Middle frontal gyrus (tissue), 1 donor: ENCODE data around the gene PAH.

Experiments used
- DNase-seq: peaks from one replicate; pipeline ENCODE4 v3.0.0-alpha.2; 2015; ENCODE audit warnings: low spot score; ENCODE audit errors: extremely low spot score

The PAH gene

DNA sequence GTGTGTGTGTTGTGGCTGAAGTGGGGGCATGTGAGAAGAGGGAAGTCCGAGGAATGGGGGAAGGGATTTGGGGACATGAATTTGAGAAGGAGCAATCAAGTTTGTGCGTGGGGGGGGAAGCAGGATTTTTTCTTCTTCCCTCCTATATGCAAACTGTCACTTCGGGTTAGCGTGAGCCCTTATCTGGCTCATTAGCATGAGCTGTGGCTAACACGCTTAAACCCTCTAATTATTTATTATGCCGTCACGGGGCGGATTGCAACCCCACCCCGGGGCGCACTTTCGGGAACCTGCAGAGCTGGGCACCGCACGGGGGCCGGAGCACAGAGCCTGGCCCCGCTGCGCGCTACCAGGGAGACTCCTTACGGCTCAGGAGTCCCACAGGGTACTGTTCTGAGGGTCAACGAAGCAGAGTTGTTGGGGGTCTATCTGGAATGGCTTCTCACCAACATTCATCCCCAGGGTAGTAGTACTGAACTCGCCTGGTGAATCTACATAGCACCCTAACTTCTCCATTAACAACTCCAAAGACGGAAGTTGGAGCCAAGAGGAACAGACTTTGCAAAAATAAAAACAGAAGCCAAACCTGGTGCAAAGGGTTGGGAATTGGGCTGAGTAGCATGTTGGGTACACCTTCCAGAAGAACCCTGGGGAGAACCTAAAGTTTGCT lies 34.0 kb upstream of the PAH start:
- no peak for DNase-seq

DNA sequence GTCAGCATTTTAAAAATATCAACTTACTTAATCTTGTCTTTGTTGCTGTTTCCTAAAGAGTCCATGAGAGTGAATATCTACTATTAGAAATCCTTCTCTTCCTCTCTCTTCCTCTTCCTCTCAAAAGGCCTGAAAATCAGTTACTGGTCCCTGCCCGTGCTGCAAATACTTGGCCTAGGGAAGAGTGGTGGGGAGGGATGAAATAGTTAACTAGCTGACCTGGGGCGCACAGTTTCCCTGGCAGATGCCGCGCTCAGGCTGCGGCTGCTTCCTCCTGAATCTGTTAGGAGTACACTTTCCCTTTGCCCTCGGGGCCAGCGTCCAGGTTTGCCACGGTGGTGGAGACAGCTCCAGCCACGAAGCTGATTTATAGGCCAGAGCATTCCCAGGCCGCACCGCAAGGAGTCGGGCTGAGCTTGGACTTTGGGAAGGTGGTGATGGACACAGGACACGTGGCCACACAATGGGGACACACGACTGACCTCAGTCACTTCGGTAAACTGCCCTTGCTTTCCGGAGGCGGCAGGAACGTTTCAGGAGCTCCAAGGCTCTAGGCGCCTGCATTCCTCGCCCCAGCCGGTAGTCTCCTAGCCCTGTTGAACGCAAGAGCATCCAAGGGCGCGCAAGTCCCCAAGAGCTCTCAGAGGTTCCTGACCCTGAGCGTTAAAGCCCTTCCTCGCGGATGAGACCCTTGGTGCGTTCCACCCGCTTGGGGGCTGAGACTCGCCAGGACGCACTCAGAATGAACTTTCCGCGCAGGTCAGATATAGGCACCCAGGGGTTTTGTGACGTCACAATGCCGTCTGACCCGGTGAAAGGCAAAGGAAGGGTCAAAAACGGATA lies 33.3 kb upstream of the PAH start:
- DNase-seq: no peak

DNA sequence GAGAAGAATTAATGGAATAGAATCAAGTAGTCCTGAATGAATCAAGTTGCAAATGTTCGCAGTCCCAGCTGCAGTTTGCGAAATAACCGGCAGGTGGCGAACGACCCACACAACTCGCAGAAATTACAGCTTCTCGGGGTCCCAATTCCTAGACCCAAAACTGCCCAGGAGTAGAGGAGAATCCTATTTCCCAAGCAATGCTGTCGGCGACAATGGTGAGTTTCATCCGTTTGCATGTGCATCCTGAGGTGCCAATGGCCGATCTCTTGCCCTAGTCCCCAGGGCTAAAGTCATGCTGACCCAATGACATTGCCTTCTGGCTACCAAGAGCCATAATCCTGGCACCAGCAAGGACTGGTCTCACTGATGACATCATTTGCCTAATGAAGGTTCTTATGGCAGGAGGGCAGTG lies 31.9 kb upstream of the PAH start:
- no peak for DNase-seq

DNA sequence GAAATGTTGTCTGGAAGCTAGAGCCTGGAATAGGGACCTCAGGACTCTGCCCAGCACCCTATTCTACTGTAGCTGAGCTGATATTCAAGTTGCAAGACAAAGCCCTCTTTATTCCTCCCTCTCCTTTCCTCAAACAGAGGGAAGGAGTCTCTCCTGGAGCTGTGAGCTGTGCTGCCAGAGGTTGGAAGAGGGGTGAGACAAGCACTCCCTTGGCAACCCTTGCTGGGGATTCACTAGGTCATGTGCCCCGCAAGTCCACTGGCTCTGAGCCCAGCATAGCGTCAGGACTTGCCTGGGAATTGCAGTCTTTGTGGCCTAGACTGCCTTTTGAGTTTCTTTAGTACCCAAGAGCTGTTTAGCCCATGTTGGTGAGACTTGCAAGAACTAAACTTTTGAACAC lies 29.0 kb upstream of the PAH start:
- no peak for DNase-seq

DNA sequence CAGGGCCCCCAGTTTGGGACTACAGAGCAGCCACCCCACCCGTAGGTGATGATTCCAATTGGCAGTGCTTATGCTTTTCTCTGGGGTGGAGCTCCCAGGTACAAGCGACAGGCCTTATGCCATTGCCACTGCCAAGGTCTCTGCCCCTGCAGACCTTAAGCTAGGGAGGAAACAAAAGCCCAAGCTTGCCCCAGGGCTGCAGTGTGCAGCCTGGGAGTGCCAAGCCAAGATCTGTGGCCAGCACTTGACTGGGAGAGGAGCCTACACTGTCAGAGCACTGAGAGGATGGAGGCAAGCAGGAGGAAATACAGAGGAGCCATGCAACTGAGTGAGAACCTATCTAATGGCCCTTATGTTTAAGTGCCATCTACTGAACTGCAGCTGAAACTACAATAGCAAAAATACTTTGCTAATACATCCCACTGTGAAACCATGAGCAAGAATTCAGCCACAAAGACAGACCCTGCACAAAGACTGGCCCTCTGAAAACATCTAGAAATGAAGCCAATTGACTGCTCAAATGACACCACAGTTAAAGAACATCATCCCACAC lies 22.7 kb upstream of the PAH start:
- no peak for DNase-seq

DNA sequence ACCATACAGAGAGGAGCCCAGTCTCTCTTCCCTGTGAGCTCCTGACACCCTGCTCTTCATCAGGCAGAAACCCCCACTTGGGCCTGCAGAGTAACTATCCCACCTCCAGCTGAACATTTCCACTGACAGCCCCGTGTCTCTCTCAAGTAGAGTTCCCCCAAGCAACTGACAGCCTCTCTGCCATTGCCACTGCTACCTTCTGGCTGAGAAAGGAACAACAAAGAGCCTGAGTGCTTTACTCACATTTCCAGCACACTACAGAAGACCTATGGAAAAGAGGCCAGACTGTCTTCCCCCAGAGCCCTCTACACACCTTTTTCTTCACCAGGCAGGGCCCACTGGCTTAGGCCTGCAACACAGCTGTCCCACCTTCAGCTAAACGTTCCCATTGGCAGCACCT lies 22.0 kb upstream of the PAH start:
- no peak for DNase-seq

DNA sequence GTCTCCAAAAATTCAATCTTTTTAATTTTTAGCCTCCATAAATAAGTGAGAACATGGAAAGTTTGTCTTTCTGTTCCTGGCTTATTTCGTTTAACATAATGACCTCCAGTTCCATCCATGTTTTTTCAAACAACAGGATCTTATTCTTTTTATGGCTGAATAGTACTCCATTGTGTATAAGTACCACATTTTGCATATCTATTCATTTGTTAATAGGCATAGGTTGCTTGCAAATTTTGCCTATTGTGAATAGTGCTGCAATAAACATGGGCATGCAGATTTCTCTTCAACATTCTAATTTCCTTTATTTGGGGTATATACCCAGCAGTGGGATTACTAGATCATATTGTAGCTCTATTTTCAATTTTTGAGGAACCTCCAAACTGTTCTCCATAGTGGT lies 16.1 kb upstream of the PAH start:
- no peak for DNase-seq

DNA sequence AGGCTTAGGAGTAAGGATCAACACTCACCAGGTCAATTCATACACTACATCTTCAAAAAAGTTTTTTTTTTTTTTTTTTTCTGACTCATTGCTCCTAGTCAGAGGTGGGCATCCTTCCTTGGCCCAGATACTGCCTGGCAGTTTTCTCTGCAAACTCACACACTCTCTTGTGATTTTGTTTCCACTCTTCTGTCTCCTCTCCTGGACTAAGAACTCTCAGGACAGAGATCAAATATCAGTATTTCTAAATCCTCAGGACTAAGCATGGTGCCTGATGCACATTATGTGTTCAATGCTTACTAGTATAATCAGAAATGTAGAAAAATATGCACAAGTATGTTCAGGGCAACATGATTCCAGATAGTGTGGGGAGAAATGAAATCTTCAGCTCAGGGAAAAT lies 10.2 kb upstream of the PAH start:
- DNase-seq: no peak

DNA sequence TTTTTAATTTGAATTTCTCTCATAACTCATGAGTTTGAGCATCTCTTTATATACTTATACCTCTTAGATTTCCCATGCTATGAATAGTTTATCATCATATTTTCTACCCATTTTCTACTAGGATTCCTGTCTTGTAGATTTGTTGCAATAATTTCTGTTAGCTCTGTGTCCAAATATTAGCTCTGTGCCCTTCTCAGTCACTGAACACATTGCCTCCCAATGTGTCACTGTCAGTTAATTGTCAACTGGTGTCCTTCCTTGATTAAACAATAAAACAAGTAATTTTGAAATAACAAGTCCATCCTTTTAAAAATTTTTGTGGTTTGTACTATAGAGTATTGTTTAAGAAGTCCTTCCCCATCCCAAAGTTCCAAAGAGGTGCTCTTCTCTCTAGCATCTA lies 4.2 kb upstream of the PAH start:
- no peak for DNase-seq

DNA sequence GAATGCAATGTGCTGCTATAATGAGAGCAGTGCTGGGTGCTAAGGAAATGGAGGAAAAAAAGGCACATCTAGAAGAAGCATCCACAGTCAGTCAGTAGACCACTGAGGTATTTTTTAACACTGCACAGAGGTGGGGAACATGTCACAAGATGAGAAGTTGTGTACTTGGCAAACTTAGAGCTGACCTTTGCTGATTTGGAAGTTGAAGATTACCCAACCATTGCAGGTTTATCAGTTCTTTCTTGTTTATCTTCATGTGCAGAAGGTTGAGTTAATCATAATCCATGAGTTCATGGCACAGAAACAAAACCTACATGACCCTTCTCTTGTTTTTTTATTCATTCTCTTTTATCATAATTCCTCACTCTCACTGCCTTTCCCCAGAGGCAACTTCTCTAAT lies 3.2 kb upstream of the PAH start:
- no peak for DNase-seq

DNA sequence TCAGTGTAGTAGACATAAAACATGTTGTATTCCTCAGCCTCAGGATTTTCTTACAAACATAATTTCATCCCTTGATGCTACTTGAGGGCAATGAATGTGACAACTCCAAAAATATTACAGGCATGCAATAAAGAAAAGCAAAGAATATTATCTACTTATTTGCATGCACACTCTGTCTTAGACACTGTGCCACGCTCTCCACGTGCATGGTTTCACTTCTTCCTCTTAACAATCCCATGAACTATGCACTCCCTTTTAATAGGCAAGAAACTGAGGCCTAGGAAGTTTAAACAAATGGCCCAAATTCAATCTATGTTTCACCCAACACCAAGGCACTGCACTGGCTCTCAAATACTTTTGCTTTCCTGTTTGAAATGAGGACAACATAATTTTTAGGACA lies 1.8 kb upstream of the PAH start:
- DNase-seq: no peak

DNA sequence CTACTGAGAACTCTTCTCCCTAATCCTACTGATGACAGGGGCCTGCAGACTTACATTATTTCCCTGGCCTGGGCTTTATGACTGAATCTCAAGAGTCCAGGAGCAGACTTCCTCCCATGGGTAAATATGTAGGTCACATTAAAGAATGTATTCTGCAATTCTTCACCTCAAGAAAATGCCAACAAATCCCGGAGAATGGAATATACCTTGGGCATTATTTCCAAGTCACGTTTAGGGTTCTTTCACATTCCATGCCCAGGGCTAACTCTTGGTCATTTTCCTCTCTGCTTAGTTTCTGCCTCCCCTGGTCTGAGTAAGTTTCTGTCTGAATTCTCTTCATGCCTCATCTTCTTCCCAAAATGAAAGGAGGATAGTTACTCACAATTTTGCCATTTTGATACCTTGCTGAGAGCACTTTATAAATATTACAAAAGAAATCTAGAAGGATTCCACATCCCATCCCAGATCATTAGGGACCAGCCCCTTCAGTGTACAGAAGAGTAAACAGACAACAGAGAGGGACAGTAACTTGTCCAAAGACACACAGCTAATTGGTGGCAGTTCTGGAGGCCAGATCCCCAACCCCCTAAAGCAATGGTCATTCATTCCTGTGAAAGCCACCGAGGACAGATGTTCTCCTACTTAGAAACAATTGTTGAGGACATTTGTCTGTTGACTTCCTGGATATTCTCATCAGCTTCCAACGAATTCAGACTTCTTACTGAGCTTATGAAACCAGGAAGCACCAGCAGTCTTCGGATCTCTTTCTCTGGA lies 605 bp downstream of the PAH start:
- no peak for DNase-seq

DNA sequence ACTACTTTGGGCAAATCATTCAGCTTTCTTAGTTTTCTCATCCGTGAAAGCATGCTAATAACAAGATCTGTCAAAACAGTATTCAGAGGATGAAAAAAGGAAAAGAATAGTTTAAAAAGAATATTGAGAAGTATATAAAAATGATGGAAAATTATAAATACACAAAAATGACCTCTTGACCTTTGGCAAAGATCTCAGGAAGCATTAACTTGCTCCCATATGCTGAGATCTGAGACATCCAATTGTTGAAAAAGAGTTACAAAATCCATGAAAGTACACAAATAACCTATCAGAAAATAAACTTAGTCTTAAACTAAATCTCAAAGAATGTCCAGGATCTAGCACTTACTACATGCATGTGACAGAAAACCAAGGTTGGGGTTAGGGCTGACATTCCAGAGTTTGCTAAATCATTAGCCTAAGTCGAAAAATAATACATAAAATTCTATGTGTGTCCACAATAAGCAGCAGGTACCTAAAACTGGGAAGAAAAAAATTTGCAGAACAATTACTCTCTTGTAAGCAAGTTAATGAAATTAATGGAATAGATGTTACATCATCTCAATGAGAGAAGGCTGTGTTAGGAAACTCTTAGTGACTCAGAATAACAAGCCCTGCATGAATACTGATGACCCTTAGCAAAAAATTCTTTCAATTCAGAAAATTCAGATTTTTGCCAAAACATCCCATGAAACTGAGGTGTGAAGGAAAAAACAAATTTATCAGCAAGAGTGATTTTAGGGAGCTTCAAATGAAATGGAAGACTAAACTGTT lies 3.4 kb downstream of the PAH start:
- no peak for DNase-seq

DNA sequence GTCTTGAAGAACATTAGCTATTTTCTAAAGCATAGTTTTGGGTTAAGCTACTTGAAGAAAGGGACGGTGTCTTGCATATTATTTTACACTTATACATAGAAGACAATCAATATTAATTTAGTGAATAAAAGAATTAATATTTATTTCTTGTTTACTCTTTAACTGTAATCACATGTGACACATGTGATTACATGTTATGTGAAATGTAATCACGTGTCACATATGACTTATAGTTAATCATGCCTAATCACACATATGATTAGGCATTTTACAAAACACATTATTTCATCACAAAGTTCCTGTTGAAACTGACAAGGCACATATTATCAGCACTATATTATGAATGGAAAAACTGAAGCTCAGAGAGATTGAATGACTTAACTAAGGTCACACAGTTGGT lies 4.8 kb downstream of the PAH start:
- no peak for DNase-seq

DNA sequence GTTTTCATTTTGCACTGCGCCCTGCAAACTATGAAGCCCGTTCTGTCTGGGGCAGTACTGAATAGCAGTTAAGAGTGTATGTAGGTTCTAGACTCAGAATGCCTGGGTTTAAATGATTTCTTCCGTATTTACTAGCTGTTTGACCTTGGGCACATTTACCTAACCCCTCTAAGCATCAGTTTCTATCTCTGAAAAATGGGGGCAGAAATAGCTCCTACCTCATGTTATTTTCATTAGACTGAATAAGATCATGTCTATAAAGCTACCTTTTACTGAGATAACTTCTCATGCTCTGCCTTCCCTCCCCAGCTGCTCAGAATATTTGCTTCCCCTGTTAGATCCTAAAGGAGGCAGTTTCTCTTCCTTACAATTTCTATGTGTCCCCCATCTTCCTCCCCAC lies 5.7 kb downstream of the PAH start:
- DNase-seq: no peak

DNA sequence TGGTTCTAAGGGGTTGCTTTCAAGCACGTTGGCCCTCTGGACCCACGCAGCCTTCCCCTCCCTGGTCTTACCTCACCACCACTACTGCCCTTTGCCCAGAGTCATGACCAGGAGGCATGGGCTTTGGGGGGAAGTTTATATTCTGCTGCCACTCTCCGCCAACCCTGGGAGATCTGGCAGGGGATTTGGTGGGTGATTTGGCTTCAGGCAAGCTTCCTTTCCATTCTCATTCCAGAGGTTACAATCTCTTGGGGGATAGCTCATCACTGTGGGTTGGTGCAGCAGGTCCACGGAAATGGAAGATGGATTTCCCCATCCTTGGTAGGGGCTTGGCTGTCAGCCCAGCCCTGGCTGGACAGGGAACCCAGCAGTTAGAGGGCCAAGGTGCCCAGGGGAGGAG lies 6.3 kb downstream of the PAH start:
- DNase-seq: no peak

DNA sequence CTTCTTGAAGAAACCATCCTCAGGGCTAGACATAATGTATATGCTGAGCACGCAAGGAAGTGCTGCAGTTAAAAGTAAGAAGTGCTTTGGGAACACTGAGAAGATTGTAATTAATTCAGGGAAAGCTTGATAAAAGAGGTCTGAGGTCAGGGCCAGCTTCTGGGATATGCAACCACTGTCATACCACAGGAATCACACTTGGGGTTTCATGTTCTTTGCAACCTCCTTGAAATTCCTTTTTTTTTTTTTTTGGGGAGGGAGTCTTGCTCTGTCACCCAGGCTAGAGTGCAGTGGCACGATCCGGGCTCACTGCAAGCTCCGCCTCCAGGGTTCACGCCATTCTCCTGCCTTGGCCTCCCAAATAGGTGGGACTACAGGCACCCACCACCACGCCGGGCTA lies 6.9 kb downstream of the PAH start:
- DNase-seq: no peak

DNA sequence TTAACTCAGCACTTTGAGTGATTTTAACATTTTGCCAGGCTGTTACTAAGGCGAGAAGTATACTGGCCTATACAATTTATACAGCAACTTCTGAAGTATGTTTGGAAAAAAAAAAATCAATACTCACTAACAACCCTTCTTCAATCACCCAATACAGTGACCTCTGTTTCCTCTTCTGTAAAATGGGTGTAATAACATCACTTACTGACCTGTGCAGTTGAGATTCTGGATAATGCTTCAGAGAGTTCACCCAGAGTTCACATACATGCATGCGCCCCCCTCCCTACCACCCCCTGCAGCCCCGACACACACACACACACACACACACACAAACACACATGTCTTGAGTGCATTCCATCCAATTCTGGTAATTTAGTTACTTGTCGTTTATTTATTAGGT lies 9.1 kb downstream of the PAH start:
- DNase-seq: no peak

DNA sequence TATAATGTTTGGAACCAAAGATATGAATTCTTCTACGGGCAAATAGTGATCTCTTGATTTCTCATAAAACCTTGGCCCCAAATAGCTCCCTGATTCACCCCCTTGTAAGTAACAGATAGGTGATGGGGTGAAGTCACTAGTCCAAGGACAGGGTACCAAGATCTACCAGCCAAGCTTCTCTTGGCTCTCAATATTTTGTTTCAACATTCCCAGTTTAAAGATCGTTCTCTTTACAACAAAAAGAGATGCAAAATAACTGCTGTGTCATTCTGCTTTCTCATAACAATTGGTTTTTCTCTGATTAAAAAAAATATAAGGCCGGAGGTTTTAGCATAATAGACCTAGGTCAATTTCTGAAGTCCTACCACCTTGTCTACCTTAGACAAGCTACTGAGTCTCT lies 11.8 kb downstream of the PAH start:
- DNase-seq: no peak

DNA sequence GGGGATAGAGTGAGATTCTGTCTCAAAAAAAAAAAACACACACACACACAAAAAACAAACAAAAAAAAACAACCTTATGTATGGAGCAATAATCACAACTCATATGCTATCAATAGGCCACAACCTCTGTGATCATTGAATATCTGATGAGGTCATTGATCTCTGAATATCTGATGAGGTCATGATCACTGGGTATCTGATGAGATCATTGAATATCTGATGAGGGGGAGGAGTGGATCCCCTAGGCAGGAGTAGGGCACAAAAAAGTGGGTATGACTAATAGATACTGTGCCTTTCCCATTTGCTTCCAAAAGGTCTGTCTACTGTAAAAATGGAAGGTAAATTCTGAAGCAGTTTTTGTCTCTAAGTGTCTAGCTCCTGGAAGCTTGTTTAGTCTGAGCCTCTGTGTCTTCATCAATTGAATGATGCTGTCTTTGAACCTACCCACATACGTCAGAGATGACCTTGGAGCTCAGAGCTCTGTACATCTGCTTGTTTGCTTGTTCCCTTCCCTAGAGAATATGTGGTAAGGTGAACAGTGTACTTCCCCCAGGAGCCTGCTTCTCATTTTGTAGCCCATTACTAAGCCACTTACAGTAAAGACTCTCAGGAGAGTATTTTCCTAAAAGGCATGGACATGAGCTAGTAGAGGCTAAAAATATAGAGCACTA lies 13.6 kb downstream of the PAH start:
- no peak for DNase-seq

DNA sequence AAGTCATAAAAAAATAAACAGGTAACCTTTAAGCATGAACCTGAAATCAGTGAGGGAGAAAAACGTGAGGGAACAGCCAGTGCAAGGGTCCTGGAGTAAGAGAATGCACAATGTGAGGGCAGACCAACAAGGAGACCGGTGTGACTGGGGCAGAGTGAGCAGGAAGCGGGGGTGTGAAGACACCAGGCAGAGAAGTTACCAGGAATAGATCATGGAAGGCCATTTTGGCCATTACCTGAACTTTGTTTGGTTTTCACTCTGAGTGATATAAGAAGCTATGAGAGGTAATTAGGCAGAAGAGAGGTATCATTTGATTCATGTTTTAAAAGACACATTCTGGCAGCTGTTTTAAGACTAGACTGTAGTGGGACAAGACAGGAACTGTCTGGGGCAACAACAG lies 15.0 kb downstream of the PAH start:
- DNase-seq: no peak
